ENCODE results near the gene MDN1. TPM values are rescaled to one million over a fixed set of nuclear protein-coding genes. Genes with fewer than 3 reads are reported as not detected.
"Not testable (repeated sequence)": the region's sequence is repeated elsewhere in the genome, so short reads cannot be mapped to it uniquely, and the experiment has no call there.

MDN1 gene
- total RNA-seq, 4 donors from 2014 or later: 13.5 to 22.0 (median 17.0) TPM

GRCh38 chr6:89734526-89734925, 85.1 kb downstream of the MDN1 start:
- H3K27ac ChIP-seq: no peak overlapping the region
- H3K9me3 ChIP-seq: no peaks in the 10 kb centered on the region
- DNase-seq: no peak
- no peak overlapping the region for H3K4me3 ChIP-seq
- H3K27me3 ChIP-seq: no peaks in the 10 kb centered on the region
- intact Hi-C loops (cut with DNase I; ENCODE audit: low total_unique reads) (loop anchor here (5.0 kb wide), 1 partner anchor 808 kb away; no protein-coding TSS in a partner anchor), in situ Hi-C loops (cut with MboI; ENCODE audit: low sequenced_read_pairs in 4 of 4) (no loop called here)
- ATAC-seq: no peak
- H3K4me1 ChIP-seq: no peaks in the 10 kb centered on the region
- H3K36me3 ChIP-seq: peaks cover 0 to 65% of the 10 kb centered on the region in 2 donors
- no peak for TF ChIP-seq CTCF (IDR thresholded peaks at IDR 0.05 in 4 of 5, conservative IDR thresholded peaks at IDR 0.05 in 1 of 5)
- TF ChIP-seq POLR2A (IDR thresholded peaks at IDR 0.05): no peak

DNA sequence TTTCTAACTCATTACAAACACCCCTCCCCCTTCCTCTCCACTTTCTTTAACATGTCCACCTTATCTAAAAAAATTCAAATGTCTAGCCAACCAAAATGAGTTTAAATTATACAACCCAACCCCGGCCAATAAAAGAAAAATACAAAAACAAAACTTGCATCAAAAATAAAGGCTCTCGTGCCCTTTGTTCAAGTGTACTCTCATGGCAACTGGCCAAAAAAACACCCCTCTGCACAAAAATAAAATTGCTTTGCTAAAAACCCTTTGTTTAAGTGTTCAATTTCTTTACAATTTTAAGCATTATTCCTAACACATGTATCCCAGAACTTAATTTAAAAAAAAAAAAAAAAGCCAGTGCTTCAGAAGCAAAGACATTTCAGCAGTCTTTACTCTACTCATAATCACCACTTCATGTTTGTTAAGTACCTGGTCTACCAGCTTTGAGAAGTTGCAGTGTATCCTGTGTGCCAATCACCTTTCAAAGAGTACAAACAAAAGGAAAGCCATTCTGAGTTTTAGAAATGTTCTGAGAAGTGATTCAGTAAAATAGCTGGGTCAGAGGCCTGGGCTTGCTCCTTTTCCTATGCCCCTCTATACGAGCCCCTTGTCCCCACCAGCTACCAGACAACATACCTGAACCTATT, 87.5 kb downstream of the MDN1 start:
- no peaks in the 10 kb centered on the region for H3K27me3 ChIP-seq
- H3K4me1 ChIP-seq: no peaks in the 10 kb centered on the region
- H3K36me3 ChIP-seq: peaks cover 0 to 68% of the 10 kb centered on the region in 2 donors
- intact Hi-C loops (cut with DNase I; ENCODE audit: low total_unique reads): loop anchor here (5.0 kb wide), 1 partner anchor 810 kb away; no protein-coding TSS in a partner anchor
- TF ChIP-seq CTCF (IDR thresholded peaks at IDR 0.05 in 4 of 5, conservative IDR thresholded peaks at IDR 0.05 in 1 of 5): no peak
- no peak for TF ChIP-seq POLR2A (IDR thresholded peaks at IDR 0.05)
- DNase-seq (no peak), ATAC-seq (no peak)
- no peaks in the 10 kb centered on the region for H3K9me3 ChIP-seq
- in situ Hi-C loops (cut with MboI; ENCODE audit: low sequenced_read_pairs in 4 of 4): no loop called here
- no peak overlapping the region for H3K4me3 ChIP-seq
- H3K27ac ChIP-seq: no peak overlapping the region

- peaks cover 0 to 68% of the 10 kb centered on the region in 2 donors for H3K36me3 ChIP-seq
- in situ Hi-C loops (cut with MboI; ENCODE audit: low sequenced_read_pairs in 4 of 4); H3K4me1 ChIP-seq; H3K4me3 ChIP-seq; H3K27ac ChIP-seq; H3K27me3 ChIP-seq; DNase-seq; H3K9me3 ChIP-seq; ATAC-seq: not testable (repeated sequence)
- intact Hi-C loops (cut with DNase I; ENCODE audit: low total_unique reads): loop anchor here (5.0 kb wide), 1 partner anchor 811 kb away; no protein-coding TSS in a partner anchor
These were observed 88.3 kb downstream of the MDN1 start for GRCh38 chr6:89731262-89731661.

DNA sequence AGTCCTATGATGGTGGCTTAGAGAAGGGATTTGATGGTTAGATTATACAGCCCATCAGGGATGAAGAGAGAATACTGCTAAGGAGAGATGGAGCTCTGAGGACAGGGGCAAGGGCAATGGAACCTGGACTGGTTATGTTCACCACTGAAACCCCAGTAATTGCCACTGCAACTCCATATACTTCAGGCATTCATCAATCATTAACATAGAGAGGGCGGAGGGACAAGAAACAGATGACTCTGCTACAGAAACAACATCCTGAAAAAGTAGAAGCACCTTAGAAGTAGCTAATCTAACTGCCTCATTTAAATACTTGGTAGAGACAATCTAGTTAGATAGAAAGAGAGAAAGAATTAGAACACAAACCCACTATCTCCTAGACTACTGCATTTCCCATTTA, 89.8 kb downstream of the MDN1 start:
- Histone ChIP-seq H3K4me3 (no peak overlapping the region), H3K27ac (no peak overlapping the region), H3K27me3 (no peaks in the 10 kb centered on the region), H3K4me1 (no peaks in the 10 kb centered on the region), H3K36me3 (peaks cover 0 to 58% of the 10 kb centered on the region in 2 donors), H3K9me3 (no peaks in the 10 kb centered on the region)
- DNase-seq: no peak
- in situ Hi-C loops (cut with MboI; ENCODE audit: low sequenced_read_pairs in 4 of 4): no loop called here
- intact Hi-C loops (cut with DNase I; ENCODE audit: low total_unique reads): loop anchor here (5.0 kb wide), 1 partner anchor 812 kb away; no protein-coding TSS in a partner anchor
- ATAC-seq: no peak
- TF ChIP-seq CTCF (IDR thresholded peaks at IDR 0.05 in 4 of 5, conservative IDR thresholded peaks at IDR 0.05 in 1 of 5) (no peak), POLR2A (IDR thresholded peaks at IDR 0.05) (no peak)

DNA sequence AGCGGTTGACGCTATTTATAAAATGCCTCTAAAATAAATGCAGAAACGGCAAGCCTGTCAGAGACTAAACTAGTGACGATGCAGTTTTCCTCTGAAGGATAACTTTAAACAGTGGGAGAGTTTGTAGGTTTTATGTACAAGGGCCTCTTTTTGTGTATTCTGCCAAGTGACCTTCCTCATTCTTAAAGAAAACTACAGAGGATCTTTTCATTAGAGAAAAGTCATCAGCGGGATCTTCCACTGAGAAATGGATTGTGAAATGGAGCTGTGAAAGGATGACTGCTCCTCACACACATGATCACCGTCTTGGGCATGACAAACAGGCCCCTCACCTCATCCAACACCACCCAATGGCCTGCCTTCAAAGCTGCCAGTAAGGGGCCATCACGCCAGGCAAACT, 92.1 kb downstream of the MDN1 start:
- intact Hi-C loops (cut with DNase I; ENCODE audit: low total_unique reads) (no loop called here), in situ Hi-C loops (cut with MboI; ENCODE audit: low sequenced_read_pairs in 4 of 4) (no loop called here)
- Histone ChIP-seq H3K27me3 (no peaks in the 10 kb centered on the region), H3K27ac (no peak overlapping the region), H3K36me3 (peaks cover 0 to 56% of the 10 kb centered on the region in 2 donors), H3K4me1 (no peaks in the 10 kb centered on the region), H3K9me3 (no peaks in the 10 kb centered on the region), H3K4me3 (no peak overlapping the region)
- TF ChIP-seq CTCF (IDR thresholded peaks at IDR 0.05 in 4 of 5, conservative IDR thresholded peaks at IDR 0.05 in 1 of 5) (no peak), POLR2A (IDR thresholded peaks at IDR 0.05) (no peak)
- DNase-seq (no peak), ATAC-seq (no peak)

All from gastrocnemius medialis (tissue), 4 donors.